HCT116 (cell line): Measurements from ENCODE around the gene DAPK1.

Source experiments
- POLR2A ChIP-seq: IDR thresholded peaks from 2 replicates; pipeline ENCODE4 v1.7.0; 2011; ENCODE audit warnings: borderline replicate concordance; ENCODE audit not compliant: insufficient read depth, insufficient read length; ENCODE audit errors: extremely low read depth
- TF ChIP-seq, protein P1 (sequence below), 3 experiments: fragments of 200-600 bp in 1 of 3; sonication (generic) in 1 of 3; IDR thresholded peaks in 2 of 3; conservative IDR thresholded peaks in 1 of 3; 2 replicates each; pipeline ENCODE4 v1.5.1; 2012 to 2017; ENCODE audit warnings: low read depth in 2 of 3, low read length in 2 of 3, antibody characterized with exemption in 1 of 3, borderline replicate concordance in 1 of 3, control low read depth in 1 of 3, mild to moderate bottlenecking in 1 of 3, mixed read lengths in 1 of 3, mixed run types in 1 of 3, moderate library complexity in 1 of 3; ENCODE audit not compliant: insufficient read depth in 1 of 3

DNA sequence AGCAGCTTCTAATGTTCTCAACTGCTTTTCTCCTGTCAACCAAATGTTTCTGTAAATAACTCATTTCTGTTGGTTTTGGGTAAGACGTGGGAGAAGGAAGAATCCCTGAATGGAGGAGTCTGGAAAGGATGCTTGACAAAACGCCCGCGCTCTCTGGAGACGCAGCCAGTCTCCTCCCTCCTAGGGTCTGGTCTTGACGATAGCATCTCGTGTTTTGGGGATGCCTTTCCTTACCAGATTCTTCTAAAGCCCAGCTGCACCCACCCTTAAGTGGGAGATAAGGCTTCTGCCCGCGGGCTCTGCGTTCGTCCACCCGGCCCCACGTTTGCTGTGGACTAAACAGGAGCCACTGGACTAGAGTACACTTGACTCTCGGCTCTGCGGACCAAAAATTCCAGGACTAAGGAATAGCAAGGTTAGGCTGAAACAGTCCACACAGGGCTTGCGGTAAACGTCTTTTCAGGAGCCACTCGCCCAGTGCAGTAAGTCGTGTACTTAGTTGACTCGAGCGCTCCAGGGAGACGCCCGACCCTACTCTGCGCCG is 227.8 kb downstream of the DAPK1 start:
- TF ChIP-seq, protein P1, sequence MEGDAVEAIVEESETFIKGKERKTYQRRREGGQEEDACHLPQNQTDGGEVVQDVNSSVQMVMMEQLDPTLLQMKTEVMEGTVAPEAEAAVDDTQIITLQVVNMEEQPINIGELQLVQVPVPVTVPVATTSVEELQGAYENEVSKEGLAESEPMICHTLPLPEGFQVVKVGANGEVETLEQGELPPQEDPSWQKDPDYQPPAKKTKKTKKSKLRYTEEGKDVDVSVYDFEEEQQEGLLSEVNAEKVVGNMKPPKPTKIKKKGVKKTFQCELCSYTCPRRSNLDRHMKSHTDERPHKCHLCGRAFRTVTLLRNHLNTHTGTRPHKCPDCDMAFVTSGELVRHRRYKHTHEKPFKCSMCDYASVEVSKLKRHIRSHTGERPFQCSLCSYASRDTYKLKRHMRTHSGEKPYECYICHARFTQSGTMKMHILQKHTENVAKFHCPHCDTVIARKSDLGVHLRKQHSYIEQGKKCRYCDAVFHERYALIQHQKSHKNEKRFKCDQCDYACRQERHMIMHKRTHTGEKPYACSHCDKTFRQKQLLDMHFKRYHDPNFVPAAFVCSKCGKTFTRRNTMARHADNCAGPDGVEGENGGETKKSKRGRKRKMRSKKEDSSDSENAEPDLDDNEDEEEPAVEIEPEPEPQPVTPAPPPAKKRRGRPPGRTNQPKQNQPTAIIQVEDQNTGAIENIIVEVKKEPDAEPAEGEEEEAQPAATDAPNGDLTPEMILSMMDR (IDR thresholded peaks at IDR 0.05 in 2 of 3, conservative IDR thresholded peaks at IDR 0.05 in 1 of 3; ENCODE audit: borderline replicate concordance in 1 of 3, insufficient read depth in 1 of 3, low read depth in 2 of 3, low read length in 2 of 3): no peak
- no peak for TF ChIP-seq POLR2A
